ENCODE measurements around the gene ZCCHC8.
"Not testable (repeated sequence)": the region's sequence is repeated elsewhere in the genome, so short reads cannot be mapped to it uniquely, and the experiment has no call there.

The ZCCHC8 gene

GRCh38 chr12:122449317-122449716, 51.4 kb downstream of the ZCCHC8 start:
- no peaks in the 10 kb centered on the region for H3K36me3 ChIP-seq (ENCODE audit: control insufficient read depth in 1 of 2, insufficient read depth in 2 of 2, low read length in 2 of 2)
- H3K27me3 ChIP-seq (ENCODE audit: low read depth, low read length), result no peaks in the 10 kb centered on the region
- no peaks in the 10 kb centered on the region for H3K4me1 ChIP-seq (ENCODE audit: control insufficient read depth in 1 of 2, insufficient read depth in 2 of 2, low read length in 2 of 2)
- no peaks in the 10 kb centered on the region for H3K9me3 ChIP-seq (ENCODE audit: control insufficient read depth in 1 of 2, low read length in 2 of 2)
- H3K27ac ChIP-seq (ENCODE audit: low read length), result no peak overlapping the region
- no peak overlapping the region for H3K4me3 ChIP-seq (ENCODE audit: low read depth in 1 of 2, low read length in 2 of 2)

GRCh38 chr12:122447825-122448224, 52.9 kb downstream of the ZCCHC8 start:
- H3K4me1 ChIP-seq (ENCODE audit: control insufficient read depth in 1 of 2, insufficient read depth in 2 of 2, low read length in 2 of 2); H3K36me3 ChIP-seq (ENCODE audit: control insufficient read depth in 1 of 2, insufficient read depth in 2 of 2, low read length in 2 of 2); H3K9me3 ChIP-seq (ENCODE audit: control insufficient read depth in 1 of 2, low read length in 2 of 2); H3K27ac ChIP-seq (ENCODE audit: low read length); H3K27me3 ChIP-seq (ENCODE audit: low read depth, low read length); H3K4me3 ChIP-seq (ENCODE audit: low read depth in 1 of 2, low read length in 2 of 2): not testable (repeated sequence)

GRCh38 chr12:122446390-122446789, 54.3 kb downstream of the ZCCHC8 start:
- H3K27ac ChIP-seq (ENCODE audit: low read length); H3K27me3 ChIP-seq (ENCODE audit: low read depth, low read length); H3K4me3 ChIP-seq (ENCODE audit: low read depth in 1 of 2, low read length in 2 of 2); H3K9me3 ChIP-seq (ENCODE audit: control insufficient read depth in 1 of 2, low read length in 2 of 2); H3K4me1 ChIP-seq (ENCODE audit: control insufficient read depth in 1 of 2, insufficient read depth in 2 of 2, low read length in 2 of 2); H3K36me3 ChIP-seq (ENCODE audit: control insufficient read depth in 1 of 2, insufficient read depth in 2 of 2, low read length in 2 of 2): not testable (repeated sequence)

GRCh38 chr12:122444071-122444470, 56.7 kb downstream of the ZCCHC8 start:
- not testable (repeated sequence) for H3K27ac ChIP-seq (ENCODE audit: low read length); H3K27me3 ChIP-seq (ENCODE audit: low read depth, low read length); H3K9me3 ChIP-seq (ENCODE audit: control insufficient read depth in 1 of 2, low read length in 2 of 2); H3K4me3 ChIP-seq (ENCODE audit: low read depth in 1 of 2, low read length in 2 of 2); H3K36me3 ChIP-seq (ENCODE audit: control insufficient read depth in 1 of 2, insufficient read depth in 2 of 2, low read length in 2 of 2); H3K4me1 ChIP-seq (ENCODE audit: control insufficient read depth in 1 of 2, insufficient read depth in 2 of 2, low read length in 2 of 2)

GRCh38 chr12:122438822-122439221, 61.9 kb downstream of the ZCCHC8 start:
- not testable (repeated sequence) for H3K9me3 ChIP-seq (ENCODE audit: control insufficient read depth in 1 of 2, low read length in 2 of 2); H3K36me3 ChIP-seq (ENCODE audit: control insufficient read depth in 1 of 2, insufficient read depth in 2 of 2, low read length in 2 of 2); H3K27ac ChIP-seq (ENCODE audit: low read length); H3K4me3 ChIP-seq (ENCODE audit: low read depth in 1 of 2, low read length in 2 of 2); H3K27me3 ChIP-seq (ENCODE audit: low read depth, low read length); H3K4me1 ChIP-seq (ENCODE audit: control insufficient read depth in 1 of 2, insufficient read depth in 2 of 2, low read length in 2 of 2)

- Histone ChIP-seq H3K27me3 (ENCODE audit: low read depth, low read length) (no peaks in the 10 kb centered on the region), H3K4me3 (ENCODE audit: low read depth in 1 of 2, low read length in 2 of 2) (no peak overlapping the region), H3K4me1 (ENCODE audit: control insufficient read depth in 1 of 2, insufficient read depth in 2 of 2, low read length in 2 of 2) (peaks cover 0 to 7% of the 10 kb centered on the region in 2 donors), H3K27ac (ENCODE audit: low read length) (no peak overlapping the region), H3K9me3 (ENCODE audit: control insufficient read depth in 1 of 2, low read length in 2 of 2) (no peaks in the 10 kb centered on the region), H3K36me3 (ENCODE audit: control insufficient read depth in 1 of 2, insufficient read depth in 2 of 2, low read length in 2 of 2) (no peaks in the 10 kb centered on the region)
Measured at GRCh38 chr12:122437656-122438121, 63.0 kb downstream of the ZCCHC8 start.

GRCh38 chr12:122435186-122435585, 65.5 kb downstream of the ZCCHC8 start:
- Histone ChIP-seq H3K4me1 (ENCODE audit: control insufficient read depth in 1 of 2, insufficient read depth in 2 of 2, low read length in 2 of 2) (peaks cover 0 to 7% of the 10 kb centered on the region in 2 donors), H3K4me3 (ENCODE audit: low read depth in 1 of 2, low read length in 2 of 2) (no peak overlapping the region)

GRCh38 chr12:122429043-122429442, 71.7 kb downstream of the ZCCHC8 start:
- not testable (repeated sequence) for H3K4me3 ChIP-seq (ENCODE audit: low read depth in 1 of 2, low read length in 2 of 2); H3K27ac ChIP-seq (ENCODE audit: low read length); H3K4me1 ChIP-seq (ENCODE audit: control insufficient read depth in 1 of 2, insufficient read depth in 2 of 2, low read length in 2 of 2); H3K9me3 ChIP-seq (ENCODE audit: control insufficient read depth in 1 of 2, low read length in 2 of 2); H3K36me3 ChIP-seq (ENCODE audit: control insufficient read depth in 1 of 2, insufficient read depth in 2 of 2, low read length in 2 of 2); H3K27me3 ChIP-seq (ENCODE audit: low read depth, low read length)

More at GRCh38 chr12:122435186-122435585, 65.5 kb downstream of the ZCCHC8 start:
- Histone ChIP-seq H3K27ac (ENCODE audit: low read length) (no peak overlapping the region), H3K36me3 (ENCODE audit: control insufficient read depth in 1 of 2, insufficient read depth in 2 of 2, low read length in 2 of 2) (no peaks in the 10 kb centered on the region), H3K27me3 (ENCODE audit: low read depth, low read length) (no peaks in the 10 kb centered on the region), H3K9me3 (ENCODE audit: control insufficient read depth in 1 of 2, low read length in 2 of 2) (no peaks in the 10 kb centered on the region)

- peaks cover 0 to 8% of the 10 kb centered on the region in 2 donors for H3K4me1 ChIP-seq (ENCODE audit: control insufficient read depth in 1 of 2, insufficient read depth in 2 of 2, low read length in 2 of 2)
- H3K9me3 ChIP-seq (ENCODE audit: control insufficient read depth in 1 of 2, low read length in 2 of 2), result no peaks in the 10 kb centered on the region
- H3K27ac ChIP-seq (ENCODE audit: low read length), result no peak overlapping the region
- no peaks in the 10 kb centered on the region for H3K36me3 ChIP-seq (ENCODE audit: control insufficient read depth in 1 of 2, insufficient read depth in 2 of 2, low read length in 2 of 2)
- no peak overlapping the region for H3K4me3 ChIP-seq (ENCODE audit: low read depth in 1 of 2, low read length in 2 of 2)
- H3K27me3 ChIP-seq (ENCODE audit: low read depth, low read length), result no peaks in the 10 kb centered on the region
Measured at GRCh38 chr12:122427403-122427802, 73.3 kb downstream of the ZCCHC8 start.

GRCh38 chr12:122423258-122424165, 77.2 kb downstream of the ZCCHC8 start:
- peak overlapping the region; percentile 83 for H3K27ac ChIP-seq (ENCODE audit: low read length)
- H3K36me3 ChIP-seq (ENCODE audit: control insufficient read depth in 1 of 2, insufficient read depth in 2 of 2, low read length in 2 of 2), result peaks cover 0 to 8% of the 10 kb centered on the region in 2 donors
- no peaks in the 10 kb centered on the region for H3K27me3 ChIP-seq (ENCODE audit: low read depth, low read length)
- peaks cover 5 to 27% of the 10 kb centered on the region in 2 donors for H3K4me1 ChIP-seq (ENCODE audit: control insufficient read depth in 1 of 2, insufficient read depth in 2 of 2, low read length in 2 of 2)
- H3K4me3 ChIP-seq (ENCODE audit: low read depth in 1 of 2, low read length in 2 of 2), result peak overlapping the region; percentile 70 to 83
- H3K9me3 ChIP-seq (ENCODE audit: control insufficient read depth in 1 of 2, low read length in 2 of 2), result no peaks in the 10 kb centered on the region

GRCh38 chr12:122422730-122423257, 77.9 kb downstream of the ZCCHC8 start:
- Histone ChIP-seq H3K27ac (ENCODE audit: low read length) (peak overlapping the region; percentile 83), H3K4me1 (ENCODE audit: control insufficient read depth in 1 of 2, insufficient read depth in 2 of 2, low read length in 2 of 2) (peaks cover 5 to 33% of the 10 kb centered on the region in 2 donors), H3K27me3 (ENCODE audit: low read depth, low read length) (no peaks in the 10 kb centered on the region), H3K4me3 (ENCODE audit: low read depth in 1 of 2, low read length in 2 of 2) (peak overlapping the region; percentile 70 to 83), H3K9me3 (ENCODE audit: control insufficient read depth in 1 of 2, low read length in 2 of 2) (no peaks in the 10 kb centered on the region), H3K36me3 (ENCODE audit: control insufficient read depth in 1 of 2, insufficient read depth in 2 of 2, low read length in 2 of 2) (peaks cover 0 to 8% of the 10 kb centered on the region in 2 donors)
